Stimulated activated CD8-positive, alpha-beta memory T cell treated with anti-CD3 and anti-CD28 coated beads, Interleukin-15, amount 100 ng/mL, for 4 hours (primary cell): ENCODE results near the gene KIF2C.
"Not testable (repeated sequence)": the region's sequence is repeated elsewhere in the genome, so short reads cannot be mapped to it uniquely, and the experiment has no call there.

Experiments
- DNase-seq, 2 donors: peaks; one replicate each; pipeline ENCODE4 v3.0.0-alpha.2; 2020; ENCODE audit warnings: low read depth in 2 of 2

Gene KIF2C

GRCh38 chr1:44739307-44740178 is at the start of gene KIF2C:
Gene KIF2C (plus strand): TSS chr1:44739837. CDS start chr1:44739933, 96 bp downstream.
- peak; percentile 89 to 94 for DNase-seq

GRCh38 chr1:44693159-44693558 is 46.5 kb upstream of the KIF2C start:
- no peak for DNase-seq

- DNase-seq: no peak
These were observed 45.7 kb upstream of the KIF2C start for GRCh38 chr1:44693900-44694299.

- no peak for DNase-seq
These were observed 44.7 kb upstream of the KIF2C start for GRCh38 chr1:44694863-44695478.

GRCh38 chr1:44695671-44696070 is 44.0 kb upstream of the KIF2C start:
- DNase-seq: no peak

- no peak for DNase-seq
These were observed 43.5 kb upstream of the KIF2C start for GRCh38 chr1:44696101-44696500.

- DNase-seq: no peak
These were observed 42.8 kb upstream of the KIF2C start for GRCh38 chr1:44696789-44697345.

- no peak for DNase-seq
These were observed 41.5 kb upstream of the KIF2C start for GRCh38 chr1:44698138-44698537.

GRCh38 chr1:44699375-44699774 is 40.3 kb upstream of the KIF2C start:
- not testable (repeated sequence) for DNase-seq

- DNase-seq: no peak
These were observed 39.1 kb upstream of the KIF2C start for GRCh38 chr1:44700573-44700972.

GRCh38 chr1:44701141-44701573 is 38.5 kb upstream of the KIF2C start:
- no peak for DNase-seq

- no peak for DNase-seq
These were observed 34.2 kb upstream of the KIF2C start for GRCh38 chr1:44705470-44705869.

GRCh38 chr1:44705938-44706337 is 33.7 kb upstream of the KIF2C start:
- no peak for DNase-seq

- DNase-seq: no peak
These were observed 32.3 kb upstream of the KIF2C start for GRCh38 chr1:44707112-44707881.

- no peak for DNase-seq
These were observed 31.4 kb upstream of the KIF2C start for GRCh38 chr1:44707959-44708831.

- no peak for DNase-seq
These were observed 26.3 kb upstream of the KIF2C start for GRCh38 chr1:44713321-44713781.

GRCh38 chr1:44714532-44714931 is 25.1 kb upstream of the KIF2C start:
- no peak for DNase-seq

GRCh38 chr1:44714944-44715571 is 24.6 kb upstream of the KIF2C start:
- peak in 1 of 2 donors; percentile 40 for DNase-seq

- DNase-seq: no peak
These were observed 22.5 kb upstream of the KIF2C start for GRCh38 chr1:44717156-44717555.

GRCh38 chr1:44717653-44718052 is 22.0 kb upstream of the KIF2C start:
- DNase-seq: no peak
